Effector memory CD4-positive, alpha-beta T cell (primary cell): ENCODE data around the gene SLC15A1.

Experiments used
- DNase-seq, 3 donors: peaks; one replicate each; pipeline ENCODE4 v3.0.0-alpha.2; 2020
- H3K27ac ChIP-seq: 2 replicates; pipeline ENCODE4 v1.7.0; 2013; ENCODE audit warnings: mild to moderate bottlenecking, low read length, moderate library complexity; ENCODE audit not compliant: insufficient read depth, poor library complexity, severe bottlenecking
- H3K27me3 ChIP-seq: replicated peaks from 2 replicates; pipeline ENCODE4 v1.7.0; 2013; ENCODE audit warnings: mild to moderate bottlenecking, low read length; ENCODE audit not compliant: insufficient read depth, control insufficient read depth, poor library complexity, severe bottlenecking
- H3K36me3 ChIP-seq: 2 replicates; pipeline ENCODE4 v1.7.0; 2013; ENCODE audit warnings: mild to moderate bottlenecking, low read length, moderate library complexity; ENCODE audit not compliant: control insufficient read depth, insufficient read depth
- H3K4me1 ChIP-seq: 2 replicates; pipeline ENCODE4 v1.7.0; 2013; ENCODE audit warnings: low read length, mild to moderate bottlenecking; ENCODE audit not compliant: control insufficient read depth, insufficient read depth, poor library complexity, severe bottlenecking
- H3K4me3 ChIP-seq: 2 replicates; pipeline ENCODE4 v1.7.0; 2013; ENCODE audit warnings: low read length, low read depth, mild to moderate bottlenecking; ENCODE audit not compliant: insufficient read depth, poor library complexity, severe bottlenecking
- H3K9me3 ChIP-seq: 2 replicates; pipeline ENCODE4 v1.7.0; 2013; ENCODE audit warnings: mild to moderate bottlenecking, low read length, moderate library complexity; ENCODE audit not compliant: control insufficient read depth

SLC15A1 gene

GRCh38 chr13:98688373-98688772 lies 64.1 kb downstream of the SLC15A1 start:
- no peaks in the 10 kb centered on the region for H3K9me3 ChIP-seq
- H3K4me1 ChIP-seq: no peaks in the 10 kb centered on the region
- no peaks in the 10 kb centered on the region for H3K36me3 ChIP-seq
- no peak overlapping the region for H3K27ac ChIP-seq
- no peaks in the 10 kb centered on the region for H3K27me3 ChIP-seq
- H3K4me3 ChIP-seq: no peak overlapping the region
- DNase-seq: no peak

DNA sequence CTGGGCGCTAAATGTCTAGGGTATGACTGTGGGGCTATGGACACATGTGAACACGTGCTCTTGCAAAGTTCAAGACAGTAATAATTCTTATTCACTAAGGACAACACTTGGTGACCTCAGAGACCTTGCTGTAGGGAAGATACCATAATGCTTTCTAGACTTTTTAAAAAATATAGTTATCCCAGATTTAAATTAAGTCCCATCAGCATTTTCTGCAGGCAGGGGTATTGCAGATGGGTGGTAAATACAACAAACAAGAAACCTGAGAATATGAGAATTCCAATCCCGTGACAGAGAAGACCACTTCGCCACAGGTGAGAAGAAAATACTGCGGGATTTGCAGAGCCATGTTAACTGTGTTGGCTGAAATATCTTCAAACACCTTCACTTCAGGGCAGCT lies 65.2 kb downstream of the SLC15A1 start:
- Histone ChIP-seq H3K4me1 (no peaks in the 10 kb centered on the region), H3K4me3 (no peak overlapping the region), H3K27me3 (no peaks in the 10 kb centered on the region), H3K27ac (no peak overlapping the region), H3K36me3 (no peaks in the 10 kb centered on the region), H3K9me3 (no peaks in the 10 kb centered on the region)
- DNase-seq: no peak

GRCh38 chr13:98686270-98686669 lies 66.2 kb downstream of the SLC15A1 start:
- Histone ChIP-seq H3K36me3 (no peaks in the 10 kb centered on the region), H3K4me3 (no peak overlapping the region), H3K27ac (no peak overlapping the region), H3K27me3 (no peaks in the 10 kb centered on the region), H3K4me1 (no peaks in the 10 kb centered on the region), H3K9me3 (no peaks in the 10 kb centered on the region)
- DNase-seq: no peak

- Histone ChIP-seq H3K9me3 (no peaks in the 10 kb centered on the region), H3K36me3 (no peaks in the 10 kb centered on the region), H3K4me3 (no peak overlapping the region), H3K27ac (no peak overlapping the region), H3K27me3 (no peaks in the 10 kb centered on the region), H3K4me1 (no peaks in the 10 kb centered on the region)
- DNase-seq: no peak
Observed at GRCh38 chr13:98685146-98685545, 67.3 kb downstream of the SLC15A1 start.

- Histone ChIP-seq H3K36me3 (no peaks in the 10 kb centered on the region), H3K4me3 (no peak overlapping the region), H3K27me3 (no peaks in the 10 kb centered on the region), H3K9me3 (no peaks in the 10 kb centered on the region), H3K27ac (no peak overlapping the region), H3K4me1 (no peaks in the 10 kb centered on the region)
- no peak for DNase-seq
Observed at GRCh38 chr13:98681049-98681448, 71.4 kb downstream of the SLC15A1 start.

DNA sequence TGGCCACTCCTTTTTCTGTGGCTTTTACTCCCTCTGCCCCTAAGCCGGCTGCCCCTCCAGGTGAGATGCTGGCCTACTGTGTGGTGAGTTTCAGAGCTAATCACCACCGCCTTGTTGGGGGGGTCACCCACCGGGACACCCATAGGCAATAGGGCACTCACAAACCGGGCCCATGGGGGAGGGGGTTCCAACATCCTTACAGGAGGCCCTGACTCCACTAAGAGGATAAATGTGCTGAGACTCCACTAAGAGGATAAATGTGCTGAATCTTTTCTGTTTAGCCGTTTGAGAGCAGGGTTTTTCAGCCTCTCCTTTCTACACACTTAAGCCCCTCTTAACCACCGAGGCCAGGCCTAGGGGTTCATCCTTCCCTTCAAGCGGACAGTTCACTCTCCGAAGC lies 73.7 kb downstream of the SLC15A1 start:
- no peak for DNase-seq
- H3K27ac ChIP-seq: no peak overlapping the region
- H3K4me3 ChIP-seq: no peak overlapping the region
- H3K9me3 ChIP-seq: no peaks in the 10 kb centered on the region
- H3K4me1 ChIP-seq: no peaks in the 10 kb centered on the region
- no peaks in the 10 kb centered on the region for H3K27me3 ChIP-seq
- H3K36me3 ChIP-seq: no peaks in the 10 kb centered on the region

GRCh38 chr13:98677398-98677797 lies 75.1 kb downstream of the SLC15A1 start:
- Histone ChIP-seq H3K9me3 (no peaks in the 10 kb centered on the region), H3K4me1 (no peaks in the 10 kb centered on the region), H3K36me3 (no peaks in the 10 kb centered on the region), H3K4me3 (no peak overlapping the region), H3K27ac (no peak overlapping the region), H3K27me3 (no peaks in the 10 kb centered on the region)
- no peak for DNase-seq

DNA sequence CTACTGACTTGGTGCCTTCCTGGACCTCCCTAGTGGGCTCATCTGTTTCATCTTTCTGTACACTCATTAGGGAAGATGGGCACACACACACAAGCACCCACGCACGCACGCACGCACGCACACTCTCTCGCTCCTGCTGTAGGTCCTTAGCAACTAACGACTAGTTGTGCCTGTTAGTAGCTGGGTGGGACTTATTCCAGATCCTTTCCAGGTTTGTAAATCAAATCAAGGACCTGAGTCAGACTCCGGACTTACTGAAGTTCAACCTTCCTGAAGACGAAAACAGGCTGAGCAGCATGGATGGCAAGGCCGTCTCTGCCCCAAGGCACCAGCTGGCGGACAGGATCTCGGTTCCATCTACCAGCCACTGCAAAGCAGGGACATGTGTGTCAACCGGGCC lies 76.2 kb downstream of the SLC15A1 start:
- Histone ChIP-seq H3K9me3 (no peaks in the 10 kb centered on the region), H3K4me1 (no peaks in the 10 kb centered on the region), H3K27me3 (no peaks in the 10 kb centered on the region), H3K36me3 (no peaks in the 10 kb centered on the region), H3K27ac (no peak overlapping the region), H3K4me3 (no peak overlapping the region)
- no peak for DNase-seq

- H3K27ac ChIP-seq: no peak overlapping the region
- H3K4me1 ChIP-seq: no peaks in the 10 kb centered on the region
- H3K27me3 ChIP-seq: no peaks in the 10 kb centered on the region
- no peak for DNase-seq
- no peaks in the 10 kb centered on the region for H3K9me3 ChIP-seq
- no peak overlapping the region for H3K4me3 ChIP-seq
- H3K36me3 ChIP-seq: no peaks in the 10 kb centered on the region
Observed at GRCh38 chr13:98675837-98676236, 76.6 kb downstream of the SLC15A1 start.

DNA sequence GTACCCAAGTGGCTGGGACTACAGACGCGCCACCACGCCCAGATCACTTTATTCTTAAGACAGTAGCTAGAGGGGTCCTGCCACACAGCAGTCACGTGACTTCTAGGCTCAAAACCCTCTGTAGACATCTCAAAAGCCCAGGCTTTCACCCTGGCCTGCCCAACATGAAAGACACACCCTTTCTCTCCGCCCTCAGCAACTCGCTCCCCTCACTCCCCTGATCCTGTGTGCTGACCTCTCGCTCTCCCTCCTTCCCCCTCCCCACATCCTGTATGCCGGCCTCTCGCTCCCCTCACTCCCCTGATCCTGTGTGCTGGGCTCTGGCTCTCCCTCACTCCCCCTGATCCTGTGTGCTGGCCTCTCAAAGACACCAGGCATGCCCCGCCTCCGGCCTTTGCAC lies 77.4 kb downstream of the SLC15A1 start:
- Histone ChIP-seq H3K36me3 (no peaks in the 10 kb centered on the region), H3K9me3 (no peaks in the 10 kb centered on the region), H3K4me1 (no peaks in the 10 kb centered on the region), H3K4me3 (no peak overlapping the region), H3K27ac (no peak overlapping the region), H3K27me3 (no peaks in the 10 kb centered on the region)
- DNase-seq: no peak
